ENCODE data around the gene CBX6.

The CBX6 gene

DNA sequence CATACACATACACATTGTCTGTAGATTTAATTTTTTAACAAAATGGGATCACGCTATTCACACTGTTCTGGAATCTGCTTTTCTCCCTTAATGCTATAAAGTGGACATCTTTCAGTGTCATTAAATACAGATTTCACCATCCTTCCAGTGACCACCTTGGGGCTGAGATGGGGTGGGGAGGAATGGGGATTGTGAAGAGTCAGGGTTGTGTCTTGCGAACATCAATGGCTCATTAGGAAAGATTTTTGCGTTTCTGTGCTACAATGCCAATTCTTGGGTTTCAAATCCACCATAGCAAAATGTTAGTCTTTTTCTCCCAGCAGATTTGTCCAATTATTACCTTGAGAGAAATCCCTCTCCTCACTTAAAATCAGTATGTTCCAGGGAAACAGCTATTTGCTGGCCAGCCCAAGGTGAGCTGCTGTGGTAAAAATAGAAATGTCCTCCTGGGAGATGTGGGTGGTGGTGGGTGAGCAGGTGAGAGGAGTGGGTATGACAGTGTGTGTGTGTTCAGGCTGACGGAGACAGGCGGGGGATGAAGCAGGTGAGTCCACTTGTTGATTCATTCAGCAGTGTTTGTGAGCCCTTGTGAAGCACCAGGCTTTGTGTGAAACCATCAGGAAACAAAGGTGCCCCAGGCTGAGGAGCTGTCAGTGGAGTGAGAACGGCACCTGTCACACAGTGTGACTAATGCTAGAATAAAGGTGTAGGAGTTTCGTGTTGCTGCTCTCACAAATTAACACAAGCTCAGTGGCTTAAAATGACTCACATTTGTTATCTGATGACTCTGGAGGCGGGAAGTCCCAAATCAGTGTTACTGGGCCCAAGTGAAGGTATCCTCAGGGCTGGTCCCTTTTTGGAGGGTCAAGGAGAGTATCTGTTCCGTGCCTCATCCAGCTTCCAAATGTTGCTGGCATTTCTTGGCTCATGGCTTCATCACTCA is 1.7 kb upstream of the CBX6 start:
- peak in 1 of 2 donors; percentile 80 for DNase-seq (ENCODE audit: extremely low read depth in 1 of 2, low read depth in 1 of 2)

DNA sequence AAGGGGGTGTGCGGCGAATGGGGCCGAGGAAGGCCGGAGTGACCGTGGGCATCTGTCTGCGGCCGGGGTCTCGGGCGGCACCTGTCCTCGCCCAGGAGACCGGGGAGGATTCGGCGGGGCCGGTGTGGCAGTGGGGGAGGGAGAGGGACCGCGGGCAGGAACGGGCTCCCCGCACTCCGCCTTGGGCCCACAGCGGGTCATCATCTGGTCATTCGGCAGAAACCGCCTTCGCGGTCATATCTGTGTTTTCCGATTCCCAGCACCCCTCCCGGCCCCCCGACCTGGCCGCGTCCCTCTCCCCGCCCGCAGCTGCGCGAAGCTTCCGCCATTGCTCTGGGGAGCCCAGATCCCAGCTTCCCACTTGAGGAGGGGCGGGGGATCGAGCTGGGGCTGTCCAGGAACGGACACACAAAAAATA is 824 bp upstream of the CBX6 start:
- DNase-seq (ENCODE audit: extremely low read depth in 1 of 2, low read depth in 1 of 2), result no peak

DNA sequence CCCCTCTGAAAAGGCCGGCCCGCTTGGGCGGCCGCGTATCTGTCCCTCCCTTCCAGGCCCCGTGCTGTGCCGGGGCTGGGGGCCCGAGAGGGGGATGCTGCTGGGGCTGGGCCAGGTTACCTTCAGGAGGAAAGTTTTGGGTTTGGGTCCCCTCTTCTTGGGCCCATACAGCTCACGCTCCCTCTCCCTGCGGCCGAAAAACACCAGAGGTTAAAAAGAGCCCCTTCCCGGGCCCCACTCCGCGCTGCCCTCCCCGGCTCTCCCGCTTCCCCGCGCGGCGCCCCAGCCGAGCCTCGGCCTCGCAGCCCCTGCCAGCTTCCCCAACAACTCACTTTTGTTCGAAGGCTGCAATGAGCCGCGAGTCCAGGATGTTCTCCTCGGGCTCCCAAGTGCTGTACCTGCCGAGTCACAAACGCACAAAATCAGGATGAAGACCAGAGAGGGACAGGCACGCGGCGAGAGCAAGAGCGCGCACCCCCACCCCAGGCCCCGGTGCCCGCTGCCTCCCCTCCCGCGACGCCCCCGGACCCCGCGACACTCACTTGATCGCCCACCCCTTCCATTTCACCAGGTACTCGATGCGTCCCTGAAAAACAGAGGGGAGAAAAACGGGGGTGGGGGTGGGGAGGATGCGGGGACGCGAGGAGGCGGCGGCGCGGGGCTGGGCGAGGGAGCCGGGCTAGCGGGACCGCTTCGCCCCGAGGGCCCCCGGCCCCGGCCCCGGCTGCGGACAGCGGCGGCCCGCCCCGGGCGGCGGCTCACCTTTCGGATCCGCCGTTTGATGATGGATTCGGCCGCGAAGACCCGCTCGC is 450 bp downstream of the CBX6 start:
- no peak for DNase-seq (ENCODE audit: extremely low read depth in 1 of 2, low read depth in 1 of 2)

DNA sequence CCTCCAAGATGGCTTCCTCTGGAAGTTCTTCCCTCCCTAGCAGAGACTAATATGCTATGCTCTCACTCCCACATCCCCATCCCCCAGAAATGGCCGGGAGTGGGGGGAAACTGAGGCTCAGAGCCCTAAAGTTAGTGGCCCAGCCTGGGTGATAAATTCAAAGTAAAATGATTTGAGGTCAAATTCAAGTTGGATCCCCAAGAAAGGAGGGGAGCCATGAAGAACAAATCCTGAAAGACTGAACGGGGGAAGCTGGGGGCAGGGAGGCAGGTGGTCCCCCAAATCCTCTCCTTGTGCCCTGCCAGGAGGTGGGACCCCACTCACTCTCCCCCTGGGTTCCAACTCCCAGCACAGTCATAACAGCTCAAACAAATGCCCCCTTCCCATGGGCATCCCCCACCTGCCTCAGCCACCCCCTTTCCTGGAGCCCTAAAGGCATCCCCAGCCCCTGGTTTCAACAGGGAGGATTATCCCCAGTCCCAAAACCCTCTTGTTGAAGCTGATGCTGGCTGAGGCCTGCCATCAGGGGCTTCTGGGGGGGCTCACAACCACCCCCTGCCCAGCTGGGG is 1.1 kb downstream of the CBX6 start:
- no peak for DNase-seq (ENCODE audit: extremely low read depth in 1 of 2, low read depth in 1 of 2)

DNA sequence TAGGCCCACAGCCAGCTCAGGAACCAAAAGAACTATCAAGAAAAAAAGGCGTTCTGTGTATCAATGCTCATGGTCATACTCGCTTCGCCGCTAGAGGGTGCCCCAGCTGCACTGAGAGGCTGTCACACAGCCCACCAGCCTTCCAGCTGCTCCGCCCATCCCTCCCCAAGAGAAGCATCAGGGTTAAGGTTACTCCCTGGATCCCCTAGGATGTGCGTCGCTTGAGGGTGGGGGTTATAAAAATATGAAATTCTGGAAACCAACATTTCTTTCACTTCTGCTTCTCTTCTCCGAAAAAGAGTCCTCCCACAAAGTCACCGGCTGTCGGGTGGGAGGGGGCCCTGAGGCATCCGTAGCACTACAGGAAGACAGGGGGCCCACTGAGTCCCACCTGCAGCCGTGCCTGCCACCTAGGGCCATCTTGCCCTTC is 1.7 kb downstream of the CBX6 start:
- DNase-seq (ENCODE audit: extremely low read depth in 1 of 2, low read depth in 1 of 2), result peak; percentile 63 to 86

DNA sequence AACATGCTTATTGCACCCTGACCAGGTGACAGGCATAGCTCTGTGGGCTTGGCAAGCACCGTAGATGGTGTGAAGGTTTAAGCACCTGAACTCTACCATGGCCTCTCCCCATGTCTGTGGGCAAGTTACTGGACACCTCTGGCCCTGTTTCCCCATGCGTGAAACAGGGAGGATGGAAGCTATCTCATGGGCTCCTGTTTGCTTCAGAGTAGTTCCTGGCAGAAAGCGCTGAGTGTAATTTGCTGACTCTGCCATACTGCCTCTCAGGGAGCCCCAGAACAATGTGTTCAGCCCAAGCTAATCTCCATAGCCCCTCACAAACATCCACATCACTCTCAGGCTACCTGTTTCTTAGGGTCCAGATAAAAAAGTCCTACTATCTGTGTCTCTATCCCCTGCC is 2.4 kb downstream of the CBX6 start:
- no peak for DNase-seq (ENCODE audit: extremely low read depth in 1 of 2, low read depth in 1 of 2)

DNA sequence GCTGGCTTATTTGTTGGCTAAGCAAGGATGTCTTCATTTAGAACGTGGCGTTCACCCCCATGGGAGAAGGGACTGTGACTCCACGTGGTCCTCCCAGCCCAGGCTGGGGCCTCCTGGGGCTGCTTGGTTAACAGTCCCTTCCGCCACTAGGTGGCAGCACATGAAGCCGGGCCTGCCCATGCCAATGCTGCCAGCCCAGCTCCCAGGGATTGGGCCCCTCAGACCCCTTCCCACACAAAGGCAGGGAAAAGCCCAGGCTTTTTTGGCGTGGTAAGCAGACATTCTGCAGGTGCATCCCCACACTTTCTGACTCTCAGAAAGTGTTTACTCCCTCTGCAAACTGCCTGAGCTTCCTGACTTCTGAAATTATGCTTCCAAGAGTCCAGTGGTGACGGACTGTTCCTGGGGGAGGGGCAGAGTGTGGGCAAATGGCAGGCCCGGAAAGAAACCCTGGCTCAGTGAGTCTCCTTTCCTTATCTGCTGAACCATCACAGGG is 3.1 kb downstream of the CBX6 start:
- DNase-seq (ENCODE audit: extremely low read depth in 1 of 2, low read depth in 1 of 2), result peak; percentile 58 to 74

DNA sequence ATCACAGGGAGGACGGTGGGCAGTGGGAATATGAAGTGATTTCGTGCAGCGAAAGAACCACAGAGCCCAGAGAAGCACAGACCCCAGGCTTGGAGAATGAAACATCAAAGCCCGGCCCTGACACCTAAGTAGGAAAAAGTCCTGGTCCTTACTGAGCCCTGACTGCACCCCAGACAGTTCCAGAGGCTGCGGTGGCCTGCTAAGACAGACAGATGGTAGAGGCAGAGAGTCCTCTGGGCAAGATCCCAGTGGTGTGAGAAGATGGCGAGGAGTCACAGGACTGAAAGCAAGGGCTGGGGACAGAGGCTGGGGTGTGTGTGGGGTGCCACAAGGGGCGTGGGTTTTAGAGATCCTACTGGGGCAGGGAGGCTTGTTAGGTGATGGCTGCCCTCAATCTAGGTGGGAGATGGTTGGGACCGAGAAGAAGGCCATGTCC is 3.7 kb downstream of the CBX6 start:
- DNase-seq (ENCODE audit: extremely low read depth in 1 of 2, low read depth in 1 of 2), result no peak

DNA sequence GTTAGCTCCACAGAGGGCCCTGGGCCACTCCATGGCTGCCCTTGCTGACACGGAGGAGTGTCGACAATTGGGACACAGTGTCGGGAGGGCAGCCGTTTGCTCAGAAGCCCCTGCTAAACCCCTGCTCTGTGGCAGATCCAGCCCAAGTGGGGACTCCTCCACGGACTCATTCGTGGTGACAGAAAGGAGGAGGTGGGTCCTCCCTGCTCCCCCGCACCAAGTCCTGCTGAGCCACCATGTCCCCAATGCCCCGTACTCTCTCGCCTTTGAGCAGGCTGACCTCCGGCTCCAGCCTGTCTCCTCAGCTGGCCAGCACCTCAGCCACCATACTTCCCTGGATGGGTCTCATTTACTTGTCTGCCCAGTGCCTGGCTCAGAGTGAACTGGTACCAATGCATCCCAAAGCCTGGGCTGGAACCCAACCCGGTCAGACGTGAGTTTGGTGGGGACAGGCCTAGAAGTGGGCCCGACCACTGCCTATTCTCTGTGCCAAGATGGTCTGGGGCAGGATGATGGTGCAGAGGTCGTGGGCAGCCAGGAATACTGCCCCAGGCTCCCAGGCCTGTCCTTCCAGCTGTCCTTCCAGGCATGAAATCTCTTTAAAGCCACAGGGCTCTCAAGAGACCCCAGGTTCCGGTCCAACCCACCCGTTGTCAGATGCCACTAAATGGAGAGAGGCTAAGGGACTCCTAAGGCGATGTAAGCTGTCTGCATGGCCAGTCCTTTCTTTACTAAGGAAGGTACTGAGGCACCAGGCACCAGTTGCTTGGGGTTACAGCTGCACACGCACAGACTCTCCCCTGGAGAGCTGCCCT is 4.3 kb downstream of the CBX6 start:
- no peak for DNase-seq (ENCODE audit: extremely low read depth in 1 of 2, low read depth in 1 of 2)

DNA sequence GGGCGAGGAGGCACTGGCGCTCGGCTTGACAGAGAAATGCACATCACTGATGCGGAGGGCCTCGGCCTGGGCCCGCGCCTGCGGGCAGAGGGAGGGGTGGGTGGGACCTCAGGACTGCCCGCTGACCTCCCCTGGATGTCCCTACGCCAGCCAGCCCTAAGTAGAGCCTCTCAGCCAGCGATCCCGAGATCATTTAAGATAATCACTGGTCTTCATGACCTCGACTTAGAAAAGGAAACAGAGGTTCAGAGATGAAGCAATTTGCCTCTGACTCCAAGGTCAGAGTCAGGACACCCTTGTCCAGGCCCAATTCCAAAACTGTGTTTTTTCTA is 4.9 kb downstream of the CBX6 start:
- no peak for DNase-seq (ENCODE audit: extremely low read depth in 1 of 2, low read depth in 1 of 2)

DNA sequence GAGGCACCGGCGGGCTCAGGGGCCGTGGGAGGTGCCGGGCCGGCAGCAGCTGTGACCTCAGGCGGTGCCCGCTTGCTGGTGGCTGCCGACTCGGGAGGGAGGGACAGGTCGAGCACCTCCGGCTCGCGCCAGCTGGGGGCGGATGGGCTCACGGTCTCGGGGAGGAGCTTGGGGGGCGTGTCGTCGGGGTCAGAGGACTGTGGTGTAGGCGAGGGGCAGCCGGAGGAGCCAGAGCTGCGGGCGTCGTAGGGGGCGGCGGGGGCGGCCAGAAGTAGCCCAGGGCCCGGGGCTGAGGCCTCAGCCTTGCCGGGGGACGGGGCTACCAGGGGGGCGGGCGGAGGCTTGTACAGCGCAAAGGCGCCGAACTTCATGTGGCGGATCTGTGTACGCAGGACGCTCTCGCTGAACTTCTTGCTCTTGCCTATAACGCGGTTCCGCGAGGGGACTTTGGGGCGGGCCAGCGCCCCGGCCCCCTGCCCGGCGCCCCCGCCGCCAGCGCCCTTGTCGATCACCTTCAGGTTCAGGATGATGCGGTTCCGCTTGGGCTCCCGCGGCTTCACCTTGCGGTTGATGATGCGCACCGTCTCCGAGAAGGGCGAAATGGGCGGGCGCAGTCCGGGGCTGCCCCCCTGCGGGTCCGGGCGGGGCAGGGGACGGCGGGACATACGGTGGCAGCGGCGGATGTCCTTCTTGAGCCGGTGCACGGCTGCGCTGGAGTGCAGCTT is 5.5 kb downstream of the CBX6 start:
- no peak for DNase-seq (ENCODE audit: extremely low read depth in 1 of 2, low read depth in 1 of 2)

DNA sequence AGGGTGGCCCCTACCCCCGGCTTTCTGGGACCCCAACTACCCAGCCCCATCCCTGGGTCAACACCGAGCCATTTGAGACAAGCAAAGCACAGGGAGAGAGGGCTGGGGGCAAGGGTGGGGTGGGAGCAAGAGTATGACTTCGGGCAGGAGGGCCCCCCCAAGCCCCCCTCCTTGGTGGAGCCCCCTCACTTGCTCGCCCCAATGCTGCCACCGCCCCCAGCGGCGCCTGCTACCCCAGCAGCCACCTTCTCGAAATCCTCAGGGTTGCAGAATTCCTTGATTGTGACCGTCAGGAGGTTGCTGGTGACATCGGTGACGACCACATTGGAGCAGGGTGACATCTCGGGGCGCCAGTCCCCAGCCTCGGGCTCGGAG is 6.0 kb downstream of the CBX6 start:
- no peak for DNase-seq (ENCODE audit: extremely low read depth in 1 of 2, low read depth in 1 of 2)

DNA sequence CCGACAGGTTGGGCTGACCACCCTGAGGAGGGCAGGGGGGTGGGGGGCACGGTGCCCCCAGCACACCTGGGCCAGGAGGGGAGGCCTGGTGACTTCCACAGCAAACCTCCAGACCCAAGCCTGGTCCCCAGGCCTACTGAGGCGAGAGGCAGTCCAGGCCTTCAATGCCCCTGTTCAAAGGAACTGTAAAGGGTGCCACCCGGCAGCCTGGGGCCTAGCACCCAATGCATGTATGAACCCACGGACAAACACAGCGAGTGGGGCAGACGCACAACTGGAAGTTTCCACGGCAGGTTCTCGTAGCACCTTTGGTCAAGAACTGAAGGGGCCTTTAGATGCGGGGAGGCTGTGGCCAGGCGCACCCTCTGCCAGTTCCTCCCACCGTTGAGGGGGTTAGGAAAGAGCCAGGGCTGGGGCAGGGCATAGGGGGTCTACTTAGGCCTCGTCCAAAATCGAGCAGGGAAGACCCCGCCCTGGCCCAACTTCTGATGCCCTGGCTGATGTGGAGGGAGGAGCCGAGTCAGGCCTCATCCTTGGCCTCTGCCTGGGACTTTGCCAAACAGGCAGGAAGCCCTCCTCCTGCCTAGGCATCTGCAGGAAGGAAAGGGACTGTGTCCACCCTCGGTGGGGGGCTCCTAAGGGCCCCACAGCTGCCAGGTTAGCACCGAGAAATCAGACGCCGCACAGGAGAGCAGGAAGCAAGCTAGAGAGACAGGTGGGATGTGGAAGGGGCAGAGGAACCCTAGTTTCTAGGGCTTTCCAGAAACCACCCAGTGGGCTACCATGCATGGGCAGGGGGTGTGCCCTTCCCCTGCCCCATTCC is 6.6 kb downstream of the CBX6 start:
- DNase-seq (ENCODE audit: extremely low read depth in 1 of 2, low read depth in 1 of 2), result no peak

DNA sequence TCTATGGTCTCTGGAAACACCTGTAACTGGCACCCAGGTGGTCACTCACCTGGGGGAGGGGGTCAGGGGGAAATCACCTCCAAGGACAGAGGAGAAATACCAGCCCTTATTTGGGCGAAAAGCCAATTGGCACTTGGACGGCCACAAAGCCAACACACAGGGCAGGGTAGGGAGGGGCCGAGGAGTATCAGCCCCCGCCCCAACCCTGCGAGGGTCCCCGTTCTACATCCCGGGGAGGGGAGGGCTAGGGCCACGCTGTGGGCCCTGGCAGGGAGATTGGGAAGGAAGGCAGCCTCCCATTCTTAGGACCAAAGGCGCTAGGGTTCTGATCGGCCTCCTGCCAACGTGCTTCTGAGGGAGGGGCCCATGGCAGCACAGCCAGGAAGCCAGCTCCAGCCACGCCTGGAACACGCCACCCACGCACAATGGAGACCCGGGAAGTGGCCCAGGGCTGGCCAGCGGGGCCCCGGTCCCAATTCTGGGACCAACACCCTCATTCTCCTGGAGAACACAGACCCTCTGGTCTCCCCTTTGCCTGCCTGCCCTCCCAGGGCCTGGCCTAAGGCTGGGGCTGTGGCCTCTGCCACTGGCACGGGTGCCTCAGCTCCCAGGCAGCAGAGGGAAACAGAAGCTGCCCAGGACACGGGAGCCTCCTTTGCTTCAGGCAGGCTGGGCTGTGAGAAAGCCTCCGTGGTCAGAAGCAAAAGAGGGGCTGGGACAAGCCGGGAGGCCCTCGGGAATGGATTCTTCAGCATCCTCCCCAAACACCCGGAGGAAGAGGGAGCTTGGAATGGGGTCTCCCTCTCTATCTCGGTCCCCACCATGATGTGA is 7.4 kb downstream of the CBX6 start:
- DNase-seq (ENCODE audit: extremely low read depth in 1 of 2, low read depth in 1 of 2), result no peak

DNA sequence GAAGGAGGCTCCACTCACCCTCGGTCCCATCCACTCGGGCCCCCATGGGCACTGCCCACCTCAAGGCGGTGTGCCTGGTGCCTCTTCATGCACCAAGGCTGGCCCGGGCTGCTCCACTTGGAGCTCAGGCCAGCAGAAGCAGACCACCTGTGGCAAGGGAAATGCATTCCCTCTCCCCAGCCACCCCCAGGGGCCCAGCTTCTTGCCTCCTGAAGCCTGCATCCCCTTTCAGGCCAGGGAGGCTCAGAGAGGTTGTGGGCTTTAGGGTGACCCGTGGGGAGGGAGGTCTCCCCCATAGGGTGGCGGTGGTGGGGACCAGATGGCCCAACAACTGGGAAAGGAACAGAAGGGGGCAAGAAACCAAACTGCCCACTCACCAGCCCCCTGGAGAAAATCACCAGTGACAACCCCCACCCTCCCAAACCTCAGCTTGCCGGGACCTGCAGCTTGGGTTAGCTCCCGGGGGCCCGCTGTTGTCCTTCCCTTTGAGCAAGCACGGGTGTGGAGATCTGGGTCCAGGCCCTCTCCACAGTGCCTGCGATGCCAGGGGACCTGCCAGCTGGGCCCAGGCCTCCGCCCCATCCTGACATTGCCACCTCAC is 8.4 kb downstream of the CBX6 start:
- DNase-seq (ENCODE audit: extremely low read depth in 1 of 2, low read depth in 1 of 2), result no peak

DNA sequence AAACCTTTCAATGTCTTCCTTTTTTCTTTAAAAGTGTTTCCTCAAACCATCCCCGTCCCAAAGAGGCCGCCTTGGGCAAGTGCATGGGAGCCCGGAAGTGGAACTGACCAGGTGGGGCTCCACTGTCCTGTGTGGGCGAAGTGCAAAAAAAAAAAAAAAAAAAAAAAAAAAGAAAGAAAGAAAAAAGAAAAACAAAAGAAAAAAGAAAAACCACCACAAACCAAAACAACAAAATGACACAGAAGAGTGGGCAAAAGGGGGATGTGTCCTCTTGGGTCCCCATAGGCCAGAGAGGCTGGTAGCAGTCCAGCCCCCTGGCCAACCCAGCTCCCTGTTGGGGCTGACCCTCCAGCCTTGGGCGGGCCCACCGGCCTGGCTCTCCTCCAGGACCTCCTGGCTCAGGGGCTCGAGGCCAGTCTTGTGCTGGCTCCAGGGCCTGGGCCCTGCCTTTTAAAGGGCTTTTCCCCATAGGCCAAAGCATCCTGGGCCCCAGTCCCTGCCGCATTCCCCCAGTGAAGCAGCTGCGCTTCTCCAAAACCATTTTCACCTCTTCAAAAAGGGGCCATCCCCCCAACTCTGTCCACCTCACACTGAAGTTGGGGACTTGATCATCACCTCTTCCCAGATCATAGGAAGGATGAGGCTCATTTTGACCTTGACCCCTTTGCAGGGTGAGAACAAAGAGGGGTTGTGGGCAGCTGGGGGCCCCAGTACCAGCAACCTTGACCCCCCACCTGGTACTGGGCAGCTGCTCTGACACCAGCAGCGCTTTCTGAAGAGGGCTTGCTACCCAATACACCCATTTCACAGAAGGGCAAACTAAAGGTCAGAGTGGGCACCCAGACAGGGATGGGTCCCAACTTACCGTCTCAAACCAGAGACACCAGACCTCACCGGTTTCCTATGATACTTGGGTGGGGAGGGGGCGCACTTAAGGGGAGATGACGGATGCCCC is 9.4 kb downstream of the CBX6 start:
- no peak for DNase-seq (ENCODE audit: extremely low read depth in 1 of 2, low read depth in 1 of 2)

DNA sequence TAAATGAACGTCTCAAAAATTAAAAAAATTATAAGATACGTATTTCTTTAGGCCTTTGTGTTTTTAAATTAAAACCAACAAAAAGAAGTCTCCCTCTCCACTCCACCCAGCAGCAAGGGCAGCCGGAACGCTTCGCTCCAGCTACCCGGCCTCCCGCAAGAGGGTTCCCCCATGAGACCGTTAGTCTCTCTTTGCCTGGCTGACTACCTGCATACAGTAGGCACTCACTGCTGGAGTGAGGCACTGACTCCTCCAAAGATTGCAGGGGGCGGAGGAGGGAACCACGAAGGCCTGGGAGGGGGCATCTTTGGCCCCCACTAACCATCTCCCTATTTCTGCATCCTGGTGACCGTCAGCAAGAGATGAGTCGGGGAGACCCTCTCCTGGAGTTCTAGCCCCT is 10.1 kb downstream of the CBX6 start:
- no peak for DNase-seq (ENCODE audit: extremely low read depth in 1 of 2, low read depth in 1 of 2)

Data from stimulated activated CD8-positive, alpha-beta memory T cell treated with anti-CD3 and anti-CD28 coated beads, Interleukin-7, amount 100 ng/mL, for 48 hours (primary cell).